OCI-LY1 (cell line): ENCODE data around the gene CRTAC1.

Source experiments
- H2AFZ ChIP-seq: fragments of 200-600 bp; sonication (generic), shearing (Covaris generic); 2 replicates; pipeline ENCODE4 v1.6.0; 2014; ENCODE audit warnings: antibody characterized with exemption, mild to moderate bottlenecking, low read length
- H3F3A ChIP-seq: fragments of 200-600 bp; sonication (generic), shearing (Covaris generic); 2 replicates; pipeline ENCODE4 v1.6.0; 2014; ENCODE audit warnings: mild to moderate bottlenecking, antibody characterized with exemption, low read length, moderate library complexity; ENCODE audit not compliant: insufficient read depth
- H3K27ac ChIP-seq: fragments of 200-600 bp; sonication (generic); 2 replicates; pipeline ENCODE4 v1.5.1; 2014; ENCODE audit warnings: low read length, mixed run types, mild to moderate bottlenecking, low read depth; ENCODE audit not compliant: poor library complexity, severe bottlenecking
- H3K27me3 ChIP-seq: fragments of 200-600 bp; sonication (generic); 2 replicates; pipeline ENCODE4 v1.6.0; 2014; ENCODE audit warnings: antibody characterized with exemption, mild to moderate bottlenecking, low read length, moderate library complexity; ENCODE audit not compliant: insufficient read depth
- H3K36me3 ChIP-seq: fragments of 200-600 bp; sonication (generic); 2 replicates; pipeline ENCODE4 v1.6.1; 2014; ENCODE audit warnings: mild to moderate bottlenecking, antibody characterized with exemption, low read length, moderate library complexity, mixed read lengths; ENCODE audit not compliant: insufficient read depth
- H3K4me1 ChIP-seq: fragments of 200-600 bp; sonication (generic); 2 replicates; pipeline ENCODE4 v1.5.1; 2014; ENCODE audit warnings: mild to moderate bottlenecking, low read length, moderate library complexity; ENCODE audit not compliant: insufficient read depth, severe bottlenecking
- H3K4me2 ChIP-seq: fragments of 200-600 bp; sonication (generic), shearing (Covaris generic); 2 replicates; pipeline ENCODE4 v1.6.1; 2014; ENCODE audit warnings: low read length
- H3K4me3 ChIP-seq: fragments of 200-600 bp; sonication (generic); 2 replicates; pipeline ENCODE4 v1.5.1; 2014; ENCODE audit warnings: low read length, low read depth, mild to moderate bottlenecking, mixed read lengths; ENCODE audit not compliant: poor library complexity, severe bottlenecking
- H3K79me2 ChIP-seq: fragments of 200-600 bp; shearing (Covaris generic); 2 replicates; pipeline ENCODE4 v1.6.1; 2016; ENCODE audit warnings: mixed run types, low read length, mixed read lengths; ENCODE audit not compliant: insufficient read depth
- H3K9ac ChIP-seq: fragments of 200-600 bp; sonication (generic), shearing (Covaris generic); 2 replicates; pipeline ENCODE4 v1.6.1; 2014; ENCODE audit warnings: mild to moderate bottlenecking, low read length, mixed read lengths
- H3K9me2 ChIP-seq: fragments of 200-600 bp; sonication (generic), shearing (Covaris generic); 2 replicates; pipeline ENCODE4 v1.6.1; 2014; ENCODE audit warnings: low read depth, mild to moderate bottlenecking, low read length, mixed read lengths
- H3K9me3 ChIP-seq: fragments of 200-600 bp; shearing (Covaris generic); 2 replicates; pipeline ENCODE4 v1.6.1; 2014; ENCODE audit warnings: low read length, mixed read lengths
- H4K20me1 ChIP-seq: fragments of 200-600 bp; sonication (generic), shearing (Covaris generic); 2 replicates; pipeline ENCODE4 v1.6.0; 2016; ENCODE audit warnings: mild to moderate bottlenecking, low read length; ENCODE audit not compliant: insufficient read depth
- CTCF ChIP-seq: fragments of 200-600 bp; sonication (generic), shearing (Covaris generic); IDR thresholded peaks from 2 replicates; pipeline ENCODE4 v1.5.1; 2017; ENCODE audit warnings: mild to moderate bottlenecking, antibody characterized with exemption, low read length, moderate library complexity, mixed read lengths
- EZH2 ChIP-seq: fragments of 200-600 bp; sonication (generic), shearing (Covaris generic); IDR thresholded peaks from 2 replicates; pipeline ENCODE4 v1.8.0; 2017; ENCODE audit warnings: borderline replicate concordance, mixed run types, mild to moderate bottlenecking, antibody characterized with exemption, low read length, moderate library complexity, mixed read lengths

CRTAC1 gene

GRCh38 chr10:97920865-97921264 is 109.6 kb downstream of the CRTAC1 start:
- H2AFZ ChIP-seq: no peak overlapping the region

GRCh38 chr10:97919012-97919411 is 111.4 kb downstream of the CRTAC1 start:
- no peaks in the 10 kb centered on the region for H3K9me2 ChIP-seq
- H3K27ac ChIP-seq: no peak overlapping the region
- no peak overlapping the region for H2AFZ ChIP-seq
- no peaks in the 10 kb centered on the region for H3K4me1 ChIP-seq
- H3K36me3 ChIP-seq: no peaks in the 10 kb centered on the region
- no peaks in the 10 kb centered on the region for H3K27me3 ChIP-seq
- TF ChIP-seq EZH2 (no peak), CTCF (no peak)
- no peak overlapping the region for H3K9ac ChIP-seq
- no peaks in the 10 kb centered on the region for H3K79me2 ChIP-seq
- no peak overlapping the region for H3K4me3 ChIP-seq
- no peaks in the 10 kb centered on the region for H4K20me1 ChIP-seq
- no peaks in the 10 kb centered on the region for H3K9me3 ChIP-seq
- no peaks in the 10 kb centered on the region for H3F3A ChIP-seq
- no peak overlapping the region for H3K4me2 ChIP-seq

More at GRCh38 chr10:97920865-97921264, 109.6 kb downstream of the CRTAC1 start:
- H3K27me3 ChIP-seq: no peaks in the 10 kb centered on the region
- H4K20me1 ChIP-seq: no peaks in the 10 kb centered on the region
- no peak overlapping the region for H3K27ac ChIP-seq
- no peak overlapping the region for H3K4me2 ChIP-seq
- no peaks in the 10 kb centered on the region for H3K79me2 ChIP-seq
- no peaks in the 10 kb centered on the region for H3K9me2 ChIP-seq
- no peak overlapping the region for H3K4me3 ChIP-seq
- no peaks in the 10 kb centered on the region for H3K36me3 ChIP-seq
- no peaks in the 10 kb centered on the region for H3F3A ChIP-seq
- H3K9me3 ChIP-seq: no peaks in the 10 kb centered on the region
- no peak overlapping the region for H3K9ac ChIP-seq
- no peaks in the 10 kb centered on the region for H3K4me1 ChIP-seq
- TF ChIP-seq CTCF: no peak
- no peak for TF ChIP-seq EZH2

DNA sequence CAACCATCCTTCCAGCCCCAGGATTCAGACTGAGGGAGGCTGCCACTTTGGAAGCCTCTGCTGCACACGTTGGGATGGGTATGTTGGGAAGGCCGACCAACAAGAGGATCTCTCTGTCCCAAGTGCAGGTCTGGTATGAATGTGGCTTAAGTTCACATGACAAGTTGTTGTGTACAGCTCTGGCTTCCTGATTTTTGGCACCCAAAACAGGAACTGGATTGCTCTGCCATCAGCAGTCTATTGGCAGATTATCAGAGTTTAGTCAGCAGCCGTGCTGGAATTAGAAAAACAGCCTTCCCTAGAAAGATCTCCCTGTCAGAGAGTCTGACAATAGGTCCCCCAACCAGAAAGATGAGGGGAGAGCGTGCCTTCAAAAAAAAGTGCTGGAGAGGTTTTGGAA is 113.8 kb downstream of the CRTAC1 start:
- H3F3A ChIP-seq: no peaks in the 10 kb centered on the region
- no peaks in the 10 kb centered on the region for H3K36me3 ChIP-seq
- H3K9me3 ChIP-seq: no peaks in the 10 kb centered on the region
- H3K27ac ChIP-seq: no peak overlapping the region
- H3K9ac ChIP-seq: no peak overlapping the region
- TF ChIP-seq EZH2: no peak
- TF ChIP-seq CTCF: no peak
- no peak overlapping the region for H3K4me3 ChIP-seq
- H3K9me2 ChIP-seq: no peaks in the 10 kb centered on the region
- H3K4me1 ChIP-seq: no peaks in the 10 kb centered on the region
- no peaks in the 10 kb centered on the region for H3K27me3 ChIP-seq
- H4K20me1 ChIP-seq: no peaks in the 10 kb centered on the region
- no peak overlapping the region for H2AFZ ChIP-seq
- H3K4me2 ChIP-seq: no peak overlapping the region
- H3K79me2 ChIP-seq: no peaks in the 10 kb centered on the region
